ENCODE measurements around the gene TLE4. TPM values are rescaled to one million over a fixed set of nuclear protein-coding genes. Genes with fewer than 3 reads are reported as not detected.
"Not testable (repeated sequence)": the region's sequence is repeated elsewhere in the genome, so short reads cannot be mapped to it uniquely, and the experiment has no call there.

The TLE4 gene
- total RNA-seq, 1 donor from 2014 or later, result 9.6 TPM

DNA sequence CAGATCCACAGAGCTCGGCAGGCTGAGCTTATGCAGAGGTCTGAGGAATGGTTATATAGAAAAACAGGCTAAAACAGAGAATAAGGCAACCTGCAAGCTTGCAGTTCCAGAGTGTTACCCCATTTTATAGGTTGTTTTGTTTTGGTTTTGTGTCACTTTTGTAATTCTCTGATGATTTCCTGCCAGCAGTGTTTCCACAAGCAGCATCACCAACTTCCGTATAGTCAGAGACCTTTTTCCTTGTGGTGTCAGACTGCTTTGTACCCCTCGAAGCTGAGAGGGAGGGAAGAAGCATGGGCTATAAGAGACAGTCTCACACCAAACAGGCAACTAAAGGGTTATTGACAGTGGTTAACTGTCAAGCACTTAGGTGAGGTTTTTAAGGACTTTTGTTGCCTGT is 61.8 kb downstream of the TLE4 start:
- no peak for DNase-seq (ENCODE audit: low read depth, low spot score)

DNA sequence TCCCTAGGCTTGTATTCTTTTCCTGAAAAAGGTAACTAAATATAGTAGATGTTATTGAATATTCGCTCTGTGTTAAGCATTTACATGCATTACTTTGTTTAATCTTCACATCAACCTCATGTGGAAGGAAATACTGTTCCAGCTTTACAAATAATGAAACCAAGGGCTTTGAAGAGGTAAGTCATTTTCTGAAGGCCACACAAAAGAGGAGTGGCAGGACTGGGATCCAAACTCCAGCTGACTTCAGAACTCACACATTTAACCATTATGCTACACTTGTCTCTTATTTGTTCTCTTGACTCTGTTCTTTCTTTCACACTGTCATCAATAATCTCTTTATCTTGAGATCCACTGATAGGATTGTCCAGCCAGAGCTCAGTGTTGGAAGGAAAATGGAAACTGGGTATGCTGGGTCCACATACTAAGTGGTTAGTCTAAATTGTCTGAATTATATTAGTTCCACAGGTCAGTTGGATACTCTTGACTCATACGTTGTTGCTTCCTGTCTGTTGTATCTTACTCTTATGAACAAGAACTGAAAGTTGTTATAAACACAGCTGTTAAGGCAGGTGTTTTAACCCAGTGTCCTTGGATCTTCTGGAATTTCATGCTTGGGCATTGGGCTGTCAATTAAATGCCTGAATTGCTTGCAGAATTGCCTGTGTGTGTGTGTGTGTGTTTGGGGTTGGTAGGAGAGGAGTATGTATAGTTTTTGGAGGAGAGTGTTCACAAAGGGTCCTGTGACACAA is 65.6 kb downstream of the TLE4 start:
- no peak for DNase-seq (ENCODE audit: low read depth, low spot score)

DNA sequence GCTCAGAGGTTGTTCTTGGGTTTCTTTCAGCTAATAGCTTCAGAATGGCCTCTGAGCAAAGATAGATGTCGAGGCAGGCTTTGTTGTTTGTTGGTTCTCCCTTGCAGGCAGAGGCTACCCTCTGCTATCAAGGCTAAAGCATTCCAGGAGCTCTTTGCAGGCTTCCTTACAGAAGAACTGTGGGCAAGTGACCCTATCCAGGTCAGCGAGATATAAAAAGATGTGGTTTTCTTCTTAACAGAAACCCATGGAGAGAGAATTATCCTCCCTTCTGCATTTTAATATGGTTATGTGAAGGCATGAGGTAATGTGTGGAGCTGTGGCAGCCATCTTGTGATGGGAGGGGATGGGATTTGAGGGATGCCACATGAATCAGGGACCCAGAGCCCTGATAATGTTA is 67.0 kb downstream of the TLE4 start:
- DNase-seq (ENCODE audit: low read depth, low spot score), result no peak

GRCh38 chr9:79639354-79639753 is 67.6 kb downstream of the TLE4 start:
- no peak for DNase-seq (ENCODE audit: low read depth, low spot score)

GRCh38 chr9:79640067-79640466 is 68.3 kb downstream of the TLE4 start:
- DNase-seq (ENCODE audit: low read depth, low spot score), result not testable (repeated sequence)

- DNase-seq (ENCODE audit: low read depth, low spot score), result no peak
Observed at GRCh38 chr9:79641070-79641469, 69.3 kb downstream of the TLE4 start.

DNA sequence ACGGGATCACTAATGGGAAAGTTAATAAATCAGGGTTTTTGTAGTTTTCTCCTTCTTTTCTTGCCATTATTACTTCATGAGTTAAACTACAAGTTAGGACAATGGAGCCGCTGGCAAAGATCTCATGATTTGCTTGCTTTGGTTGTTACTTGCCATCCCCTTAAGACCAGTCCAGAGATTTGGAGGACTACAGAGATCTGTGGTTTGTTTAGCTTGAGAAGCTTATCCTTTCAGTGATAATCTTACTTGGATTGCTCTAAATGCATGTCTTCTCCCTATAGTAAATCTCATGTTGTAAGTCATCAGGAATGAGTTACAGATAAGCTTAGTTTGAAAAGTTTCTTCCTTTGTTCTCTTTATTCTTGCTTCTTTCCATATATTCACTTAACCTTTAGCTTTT is 70.9 kb downstream of the TLE4 start:
- no peak for DNase-seq (ENCODE audit: low read depth, low spot score)

DNA sequence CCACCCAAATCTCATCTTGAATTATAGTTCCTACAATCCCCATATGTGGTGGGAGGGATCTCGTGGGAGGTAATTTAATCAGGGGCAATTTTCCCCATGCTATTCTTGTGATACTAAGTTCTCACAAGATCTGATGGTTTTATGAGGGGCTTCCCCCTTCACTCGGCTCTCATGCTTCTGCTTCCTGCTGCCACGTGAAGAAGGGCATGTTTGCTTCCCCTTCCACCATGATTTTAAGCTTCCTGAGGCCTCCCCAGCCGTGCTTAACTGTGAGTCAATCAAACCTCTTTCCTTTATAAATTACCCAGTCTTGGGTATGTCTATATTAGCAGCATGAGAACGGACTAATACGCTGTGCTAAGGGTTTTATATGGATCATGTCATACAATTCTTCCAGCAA is 72.3 kb downstream of the TLE4 start:
- DNase-seq (ENCODE audit: low read depth, low spot score), result no peak

DNA sequence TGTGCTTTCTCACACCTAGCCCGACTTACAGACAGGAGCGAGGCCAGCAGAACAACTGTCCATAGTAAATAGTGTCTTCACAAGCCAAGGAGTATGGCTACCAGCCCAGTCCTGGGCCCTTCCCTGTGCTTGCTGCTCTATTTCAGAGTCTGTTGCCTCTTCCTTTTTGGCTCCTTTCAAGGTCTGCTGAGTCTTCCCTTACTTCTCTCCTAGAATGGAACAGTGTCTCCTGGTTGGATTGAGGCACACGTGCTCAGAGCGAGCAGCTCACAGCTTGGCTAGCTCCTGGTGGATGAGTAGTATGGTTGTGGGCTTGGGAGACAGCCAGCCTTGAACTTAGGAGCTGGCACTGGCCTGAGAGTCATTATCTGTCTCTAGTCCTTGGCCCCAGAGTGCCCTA is 72.8 kb downstream of the TLE4 start:
- DNase-seq (ENCODE audit: low read depth, low spot score), result no peak

DNA sequence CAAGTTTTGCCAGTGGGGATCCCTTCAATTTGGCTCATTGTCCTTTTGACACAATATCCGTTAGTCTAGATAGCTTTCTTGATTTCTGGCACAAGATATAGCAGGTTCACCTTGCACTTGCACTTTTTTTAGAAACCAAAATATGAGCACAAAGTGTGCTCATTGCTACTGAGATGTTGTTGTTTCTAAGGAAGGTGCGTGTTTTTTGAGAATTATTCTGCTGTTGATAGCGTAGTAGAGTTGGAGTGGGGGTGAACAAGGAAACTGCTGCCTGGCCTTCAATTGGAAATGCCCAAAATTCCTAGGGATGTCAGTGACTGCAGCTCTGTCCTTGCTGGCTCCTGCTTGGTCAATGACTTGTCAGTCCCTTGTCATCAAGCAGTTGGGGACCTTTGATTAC is 73.3 kb downstream of the TLE4 start:
- no peak for DNase-seq (ENCODE audit: low read depth, low spot score)

DNA sequence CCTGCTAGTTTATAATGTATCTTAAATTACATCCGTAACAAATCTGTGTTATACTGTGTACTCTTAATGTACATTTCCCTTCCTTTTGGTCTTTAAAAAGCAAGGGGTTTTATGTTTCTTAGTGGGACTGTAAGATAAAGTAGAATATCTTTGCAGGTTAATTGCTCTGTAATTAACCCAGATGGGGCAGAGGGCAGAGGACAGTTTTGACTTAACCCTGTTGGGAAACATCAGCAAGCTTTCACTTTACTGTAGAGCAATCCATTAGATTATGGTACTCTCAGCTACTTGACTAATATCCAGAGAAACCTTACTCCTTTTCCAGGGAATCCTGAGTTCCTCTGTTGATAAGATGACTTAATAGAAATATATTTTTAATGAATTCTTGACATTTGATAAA is 74.3 kb downstream of the TLE4 start:
- DNase-seq (ENCODE audit: low read depth, low spot score), result no peak

GRCh38 chr9:79651251-79651795 is 79.6 kb downstream of the TLE4 start:
- DNase-seq (ENCODE audit: low read depth, low spot score), result no peak

DNA sequence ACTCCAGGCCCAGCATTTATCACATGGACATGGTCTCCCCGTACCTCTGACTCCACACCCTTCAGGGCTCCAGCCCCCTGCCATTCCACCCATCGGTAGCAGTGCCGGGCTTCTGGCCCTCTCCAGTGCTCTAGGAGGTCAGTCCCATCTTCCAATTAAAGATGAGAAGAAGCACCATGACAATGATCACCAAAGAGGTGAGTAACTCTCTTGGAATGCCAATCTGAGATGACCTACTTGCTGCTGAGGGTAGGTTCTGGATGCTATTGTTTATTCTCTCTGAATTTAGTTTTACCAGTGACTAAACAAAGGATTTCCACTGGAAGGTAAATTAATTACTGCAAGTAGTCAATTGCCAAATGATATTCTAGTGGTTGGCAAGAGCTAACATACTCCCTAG is 80.8 kb downstream of the TLE4 start:
- DNase-seq (ENCODE audit: low read depth, low spot score), result no peak

DNA sequence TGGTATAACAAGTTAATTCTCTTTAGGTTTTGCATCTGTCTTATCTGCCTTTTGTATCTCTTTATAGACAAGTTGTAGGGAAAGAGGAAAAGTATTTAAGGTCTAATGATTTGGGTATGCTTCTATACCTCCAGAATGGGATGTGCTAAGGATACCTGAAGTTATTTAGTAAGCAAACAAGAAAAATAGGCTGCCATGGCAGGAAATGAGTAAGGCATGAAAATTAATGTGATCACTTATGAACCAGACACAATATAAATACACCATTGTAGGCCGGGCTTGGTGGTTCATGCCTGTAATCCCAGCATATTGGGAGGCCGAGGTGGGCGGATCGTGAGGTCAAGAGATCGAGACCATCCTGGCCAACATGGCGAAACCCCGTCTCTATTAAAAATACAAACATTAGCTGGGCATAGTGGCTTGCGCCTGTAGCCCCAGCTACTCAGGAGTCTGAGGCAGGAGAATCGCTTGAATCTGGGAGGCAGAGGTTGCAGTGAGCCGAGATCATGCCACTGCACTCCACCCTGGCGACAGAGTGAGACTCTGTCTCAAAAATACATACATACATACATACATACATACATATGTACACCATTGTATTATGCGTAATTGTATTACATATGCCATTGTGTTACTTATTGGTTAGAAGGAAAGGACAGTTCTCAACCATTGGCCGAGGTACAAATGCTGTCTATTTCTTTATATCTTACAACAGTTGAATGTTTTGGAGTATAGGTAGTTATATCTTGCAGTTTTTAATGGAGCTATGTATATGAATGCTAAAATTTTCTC is 83.0 kb downstream of the TLE4 start:
- not testable (repeated sequence) for DNase-seq (ENCODE audit: low read depth, low spot score)

DNA sequence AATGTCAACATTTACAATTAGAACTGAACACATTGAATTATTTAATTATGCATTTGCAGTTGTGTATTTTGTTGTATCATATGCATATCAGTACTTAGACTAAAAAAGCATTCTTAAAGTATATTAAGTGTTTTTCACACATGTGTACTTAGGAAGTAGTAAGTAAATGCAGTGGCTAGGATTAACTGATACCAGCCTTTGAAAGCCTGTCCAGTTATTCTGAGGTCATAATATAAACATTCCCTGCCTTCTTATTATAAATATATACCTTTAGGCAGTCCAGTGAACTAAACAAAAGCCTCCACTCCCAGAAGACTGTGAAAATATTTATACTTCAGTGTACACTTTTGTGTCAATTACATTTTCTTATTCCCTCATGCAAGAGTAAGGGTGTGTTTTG is 83.8 kb downstream of the TLE4 start:
- DNase-seq (ENCODE audit: low read depth, low spot score), result no peak

DNA sequence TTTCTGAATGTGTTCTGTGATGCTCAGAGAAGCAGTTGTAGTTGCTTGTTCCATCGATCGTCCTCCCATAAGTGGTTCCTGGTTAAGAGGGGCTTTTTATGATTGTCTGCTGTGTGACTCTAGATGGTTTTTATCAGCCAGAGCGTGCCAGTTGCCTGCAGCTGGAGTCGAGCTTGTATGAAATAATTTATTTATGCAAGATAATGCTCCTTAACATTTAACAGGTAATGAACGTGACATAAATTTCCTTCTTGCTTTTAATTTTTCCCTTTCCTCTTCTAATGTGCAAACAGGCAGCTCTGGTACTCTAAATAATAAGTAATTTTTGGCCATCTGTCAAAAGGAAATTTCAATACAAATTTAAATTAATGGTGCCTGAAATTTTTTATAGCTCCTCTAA is 84.4 kb downstream of the TLE4 start:
- DNase-seq (ENCODE audit: low read depth, low spot score), result no peak

DNA sequence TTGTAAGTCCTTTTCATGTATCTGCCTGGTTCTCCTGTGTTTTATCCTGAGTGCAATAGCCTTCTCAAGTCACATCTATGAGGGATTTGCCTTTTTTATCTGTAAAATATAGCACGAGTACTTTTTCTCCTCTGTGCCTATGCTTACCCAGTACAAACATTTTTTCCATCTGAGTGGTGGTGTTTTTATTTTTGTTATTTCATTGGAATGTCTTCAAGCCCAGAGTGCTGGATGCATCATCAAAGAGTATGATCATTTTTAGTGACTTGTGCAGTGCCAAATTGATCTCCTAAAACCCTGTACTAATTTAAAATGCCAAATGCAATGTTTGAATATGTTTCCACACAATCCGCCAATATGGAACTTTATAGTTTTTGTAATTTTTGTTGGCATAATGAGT is 86.1 kb downstream of the TLE4 start:
- no peak for DNase-seq (ENCODE audit: low read depth, low spot score)

DNA sequence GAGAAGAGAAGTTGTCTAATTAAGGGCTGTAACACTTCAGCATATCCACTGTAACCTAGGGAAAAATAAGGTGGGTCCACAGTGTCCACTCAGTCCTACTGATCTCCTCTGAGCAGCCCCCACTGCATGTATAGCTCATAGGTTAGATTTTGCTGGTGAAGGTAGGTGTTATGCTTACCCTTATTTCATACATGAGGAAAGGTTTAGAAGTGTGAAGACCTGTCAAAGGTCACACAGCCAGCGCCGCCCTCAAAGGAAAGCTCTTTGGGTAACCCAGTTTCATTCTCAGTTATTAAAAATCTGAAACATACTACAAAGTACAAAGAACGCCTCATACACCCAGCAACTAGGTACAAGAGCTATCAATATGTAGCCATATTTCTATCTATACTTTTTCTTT is 87.2 kb downstream of the TLE4 start:
- no peak for DNase-seq (ENCODE audit: low read depth, low spot score)

DNA sequence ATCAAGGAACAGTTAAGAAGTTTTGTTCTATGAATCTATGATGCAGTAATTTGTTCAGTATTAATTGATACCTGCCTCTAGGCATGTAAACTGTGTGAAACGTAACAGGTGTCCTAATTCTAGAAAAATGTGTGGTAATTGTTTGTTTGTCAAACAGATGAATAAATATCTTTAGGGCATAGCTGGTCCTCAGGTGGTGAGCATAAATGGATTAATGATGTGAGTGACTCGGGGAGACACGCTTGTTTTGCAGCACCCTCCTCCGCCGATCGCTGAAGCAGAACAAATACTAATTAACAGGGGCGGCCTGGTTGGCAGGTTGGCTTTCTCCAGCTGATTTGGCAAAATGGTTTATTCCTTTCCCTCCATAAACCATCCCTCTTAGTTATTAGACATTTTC is 88.8 kb downstream of the TLE4 start:
- no peak for DNase-seq (ENCODE audit: low read depth, low spot score)

GRCh38 chr9:79661279-79661678 is 89.5 kb downstream of the TLE4 start:
- DNase-seq (ENCODE audit: low read depth, low spot score), result no peak

GRCh38 chr9:79661886-79662536 is 90.2 kb downstream of the TLE4 start:
- DNase-seq (ENCODE audit: low read depth, low spot score), result no peak

GRCh38 chr9:79662537-79662956 is 90.8 kb downstream of the TLE4 start:
- DNase-seq (ENCODE audit: low read depth, low spot score), result no peak
